Stimulated activated CD8-positive, alpha-beta memory T cell treated with anti-CD3 and anti-CD28 coated beads, Interleukin-7, amount 100 ng/mL, for 48 hours (primary cell): ENCODE data around the gene PGF.

Experiments
- DNase-seq, 2 donors: peaks; one replicate each; pipeline ENCODE4 v3.0.0-alpha.2; 2020; ENCODE audit warnings: low read depth in 1 of 2; ENCODE audit errors: extremely low read depth in 1 of 2

Gene PGF

DNA sequence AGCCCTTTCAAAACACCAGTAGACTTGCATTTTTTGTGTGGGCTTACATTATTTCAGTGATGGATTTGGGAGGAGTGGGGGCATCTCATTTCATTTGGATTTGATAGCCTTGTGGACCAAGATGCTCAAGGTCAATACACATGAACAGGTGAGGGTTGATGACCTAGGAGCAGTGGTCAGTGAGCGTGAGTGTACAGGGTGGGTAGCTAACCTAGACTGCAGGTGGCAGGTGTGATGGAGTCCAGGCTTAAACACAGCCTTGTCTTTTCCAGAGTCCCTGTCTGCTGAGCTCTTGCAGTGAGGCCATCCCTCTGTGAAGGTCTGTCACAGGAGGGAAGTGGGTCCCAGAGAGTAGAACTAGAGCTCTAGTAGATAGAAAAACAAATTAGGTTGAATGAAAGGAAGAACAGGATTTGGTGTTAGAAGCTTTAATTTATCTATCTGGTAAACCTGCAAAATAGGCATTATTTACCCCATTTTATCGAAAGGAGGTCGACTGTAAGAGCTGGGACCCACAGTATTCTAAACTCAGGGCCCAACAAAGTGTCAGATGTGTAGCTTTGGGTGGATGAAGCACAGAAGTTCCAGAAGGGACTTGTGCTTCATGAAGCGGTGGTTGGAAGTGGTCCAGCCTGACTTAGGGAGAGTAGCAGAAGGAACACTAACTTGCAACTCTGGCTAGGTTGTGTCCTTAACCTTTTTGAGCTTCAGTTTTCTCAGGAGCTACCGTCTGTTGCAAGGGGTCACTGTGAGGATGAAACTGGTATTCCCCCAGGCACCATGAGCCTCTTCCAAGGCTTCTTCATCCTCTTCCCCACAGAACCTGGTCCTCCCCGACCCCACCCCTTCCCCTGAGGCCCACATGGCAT lies 50.5 kb downstream of the PGF start:
- DNase-seq = no peak

DNA sequence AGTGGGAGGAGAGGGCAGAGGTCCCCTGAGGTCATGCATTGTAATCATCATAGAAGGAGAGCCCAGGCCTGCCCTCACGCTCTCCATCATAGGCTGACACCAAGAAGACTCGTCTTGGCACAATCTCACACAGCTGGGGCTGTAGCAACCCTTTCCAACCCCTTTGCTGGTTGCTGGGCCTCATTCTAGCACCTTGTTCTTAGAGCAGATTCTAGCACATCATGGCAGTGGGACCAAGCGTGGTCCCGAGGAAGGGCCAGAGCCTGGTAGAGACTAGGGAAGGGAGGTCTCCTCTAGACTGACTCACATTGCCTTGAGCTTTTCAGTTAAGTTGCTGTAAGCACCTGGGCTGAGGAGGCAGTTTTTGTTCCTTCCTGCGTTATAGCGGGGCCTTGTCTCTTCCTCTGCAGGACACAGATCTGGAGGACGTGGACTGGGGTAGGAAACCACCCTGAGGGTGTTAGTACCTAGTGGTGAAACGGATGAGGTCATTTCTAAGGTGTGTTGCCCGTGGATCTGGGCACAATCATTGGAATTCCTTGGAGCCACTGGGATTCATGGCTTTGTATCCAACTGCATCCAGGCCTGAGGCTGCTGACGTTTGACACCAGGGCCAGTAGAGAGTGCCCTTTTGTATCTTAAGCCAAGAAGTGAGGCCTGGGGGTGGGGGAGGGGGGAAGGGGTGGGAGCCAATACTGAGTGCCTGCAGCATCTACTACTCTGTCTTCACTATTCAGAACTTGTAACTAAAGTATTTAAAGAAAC lies 52.3 kb downstream of the PGF start:
- no peak for DNase-seq

DNA sequence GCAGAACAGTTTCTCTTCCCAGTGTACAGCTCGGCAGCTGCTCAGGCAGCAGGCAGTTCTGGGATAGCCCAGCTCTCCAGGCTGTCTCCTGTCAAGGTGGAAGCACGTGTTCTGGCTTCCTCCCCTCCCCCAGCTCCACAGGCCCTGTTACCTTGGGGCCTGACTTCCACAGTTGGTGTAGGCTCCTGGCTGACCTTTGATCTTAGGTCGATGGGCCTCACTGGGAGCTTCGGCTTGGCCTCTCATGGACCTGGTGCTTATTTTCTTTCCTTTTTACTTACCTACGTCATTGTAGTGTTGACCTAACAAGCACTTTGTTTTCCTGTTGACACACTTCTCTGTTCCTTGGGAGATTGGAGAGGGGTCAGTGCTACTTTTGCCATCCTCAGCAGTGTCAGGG lies 56.7 kb downstream of the PGF start:
- DNase-seq = no peak

DNA sequence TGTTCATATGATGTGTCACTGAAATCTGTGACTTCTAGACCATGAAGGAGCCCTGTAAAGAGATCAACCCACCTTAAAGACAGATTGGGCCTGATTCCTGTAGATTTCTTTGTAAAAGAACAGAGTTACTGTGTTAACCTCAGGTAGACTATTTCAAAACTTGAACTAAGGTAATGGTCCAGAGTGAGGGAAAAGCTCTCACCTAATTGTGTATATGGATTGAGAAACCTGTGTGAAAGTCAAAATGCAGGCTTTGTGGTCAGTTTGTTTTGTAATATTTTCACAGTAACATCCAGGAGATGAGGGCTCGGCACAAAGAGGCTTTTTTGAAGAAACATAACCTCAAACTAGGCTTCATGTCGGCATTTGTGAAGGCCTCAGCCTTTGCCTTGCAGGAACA lies 57.3 kb downstream of the PGF start:
- DNase-seq = no peak

DNA sequence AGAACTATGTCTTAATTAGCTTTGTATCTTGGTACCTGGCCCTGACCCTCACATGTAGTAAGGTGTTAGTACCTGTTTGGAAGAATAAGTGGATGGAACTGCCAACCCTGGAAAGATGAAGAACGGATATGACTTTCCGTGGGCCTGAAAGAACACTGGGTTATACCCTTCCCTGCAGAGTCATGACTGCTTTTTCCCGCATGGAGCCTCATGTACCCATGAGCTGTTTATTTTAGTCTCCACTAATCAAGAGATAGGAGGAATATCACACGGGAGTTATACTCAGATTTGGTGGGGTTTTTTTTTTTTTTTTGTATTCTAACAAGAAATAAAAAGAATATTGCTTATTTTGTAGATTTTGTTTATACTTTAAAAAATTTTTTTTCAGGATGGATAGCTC lies 57.8 kb downstream of the PGF start:
- no peak for DNase-seq

DNA sequence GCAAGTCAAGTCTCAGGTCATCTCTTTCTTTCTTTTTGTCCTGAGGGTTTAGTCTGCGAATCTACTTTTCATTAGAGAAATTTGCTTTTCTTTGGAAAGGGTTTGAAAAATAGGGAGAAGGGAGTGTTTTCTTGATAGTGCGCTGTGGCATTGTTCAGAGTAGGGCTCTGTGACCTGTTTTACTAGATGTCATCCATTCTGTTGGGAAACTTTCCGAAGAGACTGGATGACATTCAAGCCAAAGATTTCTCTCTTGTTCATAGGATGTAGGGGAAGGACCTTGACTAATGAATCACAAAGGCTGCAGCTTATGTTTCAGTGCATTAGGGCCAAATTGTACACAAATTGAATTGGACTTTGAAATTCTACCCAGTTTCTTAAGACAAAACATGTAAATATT lies 59.0 kb downstream of the PGF start:
- DNase-seq = no peak

DNA sequence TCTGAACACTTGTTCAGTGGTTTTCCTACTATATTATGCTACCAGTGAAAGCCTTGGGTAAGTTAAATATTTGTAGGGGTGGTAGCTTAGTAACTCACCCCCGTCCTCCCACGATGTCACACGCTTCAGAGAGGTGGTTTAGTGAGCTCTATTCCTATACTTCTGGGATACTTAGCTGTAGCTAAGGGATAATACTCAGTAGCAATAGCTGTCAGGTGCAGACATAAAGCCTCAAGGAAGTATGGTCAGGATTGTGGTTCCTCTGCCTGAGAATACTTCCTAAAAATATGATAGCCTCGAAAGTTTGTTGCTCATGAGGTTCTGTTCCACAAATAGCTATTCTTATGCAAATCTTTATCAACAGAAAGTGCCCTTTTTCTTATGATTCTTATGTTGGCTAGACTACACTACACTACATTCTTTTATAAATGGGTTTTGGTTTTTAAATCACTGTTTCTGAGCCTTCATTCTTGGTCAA lies 61.7 kb downstream of the PGF start:
- no peak for DNase-seq

DNA sequence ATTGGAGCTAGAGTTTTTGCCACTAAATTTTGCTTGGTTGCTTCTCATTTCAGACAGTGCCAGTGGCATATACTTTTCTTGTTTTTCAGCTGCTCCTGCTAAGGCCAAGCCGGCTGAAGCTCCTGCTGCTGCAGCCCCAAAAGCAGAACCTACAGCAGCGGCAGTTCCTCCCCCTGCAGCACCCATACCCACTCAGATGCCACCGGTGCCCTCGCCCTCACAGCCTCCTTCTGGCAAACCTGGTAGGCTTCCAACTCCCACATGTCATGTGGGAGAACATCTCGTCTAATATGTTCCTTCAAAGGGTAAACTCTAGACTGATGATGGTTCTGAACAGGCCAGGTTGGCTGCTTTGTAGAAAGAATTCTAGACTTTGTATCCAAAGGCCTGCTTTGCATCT lies 62.7 kb downstream of the PGF start:
- DNase-seq = no peak

DNA sequence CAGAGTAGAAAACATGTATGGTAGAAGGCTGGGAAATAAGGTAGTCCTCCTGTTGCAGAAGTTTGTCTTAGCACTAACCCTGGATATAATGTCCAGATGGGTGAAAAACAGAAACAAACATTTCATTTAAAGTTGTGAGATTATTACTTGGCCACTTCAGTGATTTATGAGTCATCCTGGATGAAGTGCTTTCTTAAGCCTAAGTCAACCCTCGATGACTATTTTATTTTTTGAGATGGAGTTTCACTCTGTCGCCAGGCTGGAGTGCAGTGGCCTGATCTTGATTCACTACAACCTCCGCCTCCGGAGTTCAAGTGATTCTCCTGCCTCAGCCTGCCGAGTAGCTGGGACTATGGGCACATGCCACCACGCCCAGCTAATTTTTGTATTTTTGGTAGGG lies 63.5 kb downstream of the PGF start:
- no peak for DNase-seq
